ENCODE measurements around the gene SLC34A3.

The SLC34A3 gene

GRCh38 chr9:137230705-137231371 is at the start of gene SLC34A3:
SLC34A3 (plus strand) TSS chr9:137230901; CDS start chr9:137231703, 802 bp downstream.
- TF ChIP-seq CTCF (IDR thresholded peaks at IDR 0.05; ENCODE audit: low read depth, low read length, missing control alignments) = no peak
- no peak within 1 kb of the TSS for H3K4me3 ChIP-seq (replicated peaks; ENCODE audit: low read depth, low read length)
- no peak for DNase-seq (ENCODE audit: extremely low read depth, low read depth)

- H3K4me3 ChIP-seq (replicated peaks; ENCODE audit: low read depth, low read length) = no peak overlapping the region
- DNase-seq (ENCODE audit: extremely low read depth, low read depth) = no peak
- no peak for TF ChIP-seq CTCF (IDR thresholded peaks at IDR 0.05; ENCODE audit: low read depth, low read length, missing control alignments)
Measured at GRCh38 chr9:137181680-137182079, 49.0 kb upstream of the SLC34A3 start.

GRCh38 chr9:137182836-137183235 is 47.9 kb upstream of the SLC34A3 start:
- DNase-seq (ENCODE audit: extremely low read depth, low read depth) = no peak
- H3K4me3 ChIP-seq (replicated peaks; ENCODE audit: low read depth, low read length) = no peak overlapping the region
- no peak for TF ChIP-seq CTCF (IDR thresholded peaks at IDR 0.05; ENCODE audit: low read depth, low read length, missing control alignments)

- no peak for TF ChIP-seq CTCF (IDR thresholded peaks at IDR 0.05; ENCODE audit: low read depth, low read length, missing control alignments)
- no peak for DNase-seq (ENCODE audit: extremely low read depth, low read depth)
- no peak overlapping the region for H3K4me3 ChIP-seq (replicated peaks; ENCODE audit: low read depth, low read length)
Measured at GRCh38 chr9:137183980-137184595, 46.6 kb upstream of the SLC34A3 start.

GRCh38 chr9:137184881-137185660 is 45.6 kb upstream of the SLC34A3 start:
- no peak overlapping the region for H3K4me3 ChIP-seq (replicated peaks; ENCODE audit: low read depth, low read length)
- TF ChIP-seq CTCF (IDR thresholded peaks at IDR 0.05; ENCODE audit: low read depth, low read length, missing control alignments) = no peak
- no peak for DNase-seq (ENCODE audit: extremely low read depth, low read depth)

- no peak overlapping the region for H3K4me3 ChIP-seq (replicated peaks; ENCODE audit: low read depth, low read length)
- TF ChIP-seq CTCF (IDR thresholded peaks at IDR 0.05; ENCODE audit: low read depth, low read length, missing control alignments) = no peak
- DNase-seq (ENCODE audit: extremely low read depth, low read depth) = no peak
Measured at GRCh38 chr9:137185921-137186320, 44.8 kb upstream of the SLC34A3 start.
